Renal pelvis (tissue), 4 donors: Measurements from ENCODE around the gene POM121. TPM values are rescaled to one million over a fixed set of nuclear protein-coding genes. Genes with fewer than 3 reads are reported as not detected.
"Not testable (repeated sequence)": the region's sequence is repeated elsewhere in the genome, so short reads cannot be mapped to it uniquely, and the experiment has no call there.

ENCODE experiments used
- DNase-seq: peaks from one replicate; pipeline ENCODE4 v3.0.0-alpha.2; 2013
- polyA plus RNA-seq, 3 donors: library from polyadenylated mRNA; unstranded; fragments of 120-200 nt; gene quantifications; one replicate each; pipeline ENCODE4 v1.2.1, GENCODE V29; 2013; ENCODE audit not compliant: insufficient read length in 3 of 3

Gene POM121
- polyA plus RNA-seq, 3 donors, result 46.9 to 52.2 (median 47.6) TPM

DNA sequence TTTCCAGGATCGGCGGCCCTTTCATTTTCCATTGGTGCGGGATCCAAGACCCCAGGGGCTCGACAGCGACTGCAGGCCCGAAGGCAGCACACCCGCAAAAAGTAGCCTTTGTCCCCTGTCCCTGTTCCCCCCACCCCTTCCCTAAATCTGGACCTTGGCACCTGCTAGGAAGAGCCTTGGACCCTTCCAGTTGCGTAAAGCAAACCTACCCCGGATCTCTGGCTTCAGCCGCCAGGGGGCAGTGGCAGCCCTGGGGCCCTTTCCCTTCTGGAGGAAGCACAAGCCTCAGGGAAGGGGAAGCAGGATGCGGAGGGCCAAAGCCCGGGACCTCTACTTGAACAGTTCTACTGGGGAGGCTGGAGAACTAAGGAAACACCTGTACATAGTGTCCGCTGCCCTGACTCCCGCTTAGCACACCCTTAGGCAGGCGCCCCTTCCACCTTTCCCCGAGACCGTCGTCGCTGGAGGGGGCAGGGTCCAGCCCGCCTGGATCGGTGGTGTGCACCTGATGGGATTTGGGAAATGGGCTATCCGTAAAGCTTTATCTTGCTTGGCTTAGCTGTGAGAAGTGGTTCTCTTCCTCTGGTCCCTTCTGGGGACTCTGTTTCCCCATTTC is 21.3 kb downstream of the POM121 start:
- not testable (repeated sequence) for DNase-seq

GRCh38 chr7:72948714-72949113 is 23.8 kb downstream of the POM121 start:
- not testable (repeated sequence) for DNase-seq

DNA sequence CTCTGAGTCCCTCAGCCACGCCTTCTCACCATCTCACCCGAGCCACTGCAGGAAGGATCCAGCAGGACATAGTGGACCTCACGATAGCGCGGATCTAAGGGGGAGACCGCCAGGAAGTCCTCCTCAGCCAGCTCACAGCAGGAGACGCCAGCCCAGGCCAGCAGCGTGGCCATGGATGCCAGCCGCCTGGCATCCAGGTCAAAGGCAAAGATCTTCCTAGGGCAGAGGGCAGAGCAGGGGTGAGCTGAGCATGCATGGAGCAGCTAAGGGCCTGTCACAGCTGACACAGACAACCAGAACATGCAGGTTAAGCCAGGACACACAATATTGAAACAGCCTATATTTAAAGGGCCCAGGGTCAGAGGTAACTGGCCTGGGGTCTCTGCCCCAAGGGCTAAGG is 24.4 kb downstream of the POM121 start:
- DNase-seq, result not testable (repeated sequence)

DNA sequence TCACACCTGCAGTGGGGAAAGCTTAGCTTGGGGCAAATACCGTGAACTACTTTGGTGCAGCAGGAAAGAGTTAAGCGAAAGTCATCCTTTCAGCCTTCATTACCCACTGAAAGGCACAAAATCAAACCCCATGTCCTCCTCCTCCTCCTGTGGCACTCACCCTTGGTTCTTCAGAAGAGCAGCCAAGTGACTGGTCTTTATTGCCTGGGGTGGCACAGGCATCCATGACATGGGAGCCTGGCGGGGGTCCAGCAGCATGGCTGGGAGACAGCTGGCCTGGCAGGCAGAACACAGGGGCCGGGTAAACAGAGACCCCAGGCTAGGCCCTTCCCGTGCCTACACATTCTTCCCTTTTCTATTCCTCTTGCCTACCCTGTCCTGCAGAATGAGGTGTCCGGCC is 24.8 kb downstream of the POM121 start:
- not testable (repeated sequence) for DNase-seq

GRCh38 chr7:72950432-72950831 is 25.5 kb downstream of the POM121 start:
- not testable (repeated sequence) for DNase-seq

DNA sequence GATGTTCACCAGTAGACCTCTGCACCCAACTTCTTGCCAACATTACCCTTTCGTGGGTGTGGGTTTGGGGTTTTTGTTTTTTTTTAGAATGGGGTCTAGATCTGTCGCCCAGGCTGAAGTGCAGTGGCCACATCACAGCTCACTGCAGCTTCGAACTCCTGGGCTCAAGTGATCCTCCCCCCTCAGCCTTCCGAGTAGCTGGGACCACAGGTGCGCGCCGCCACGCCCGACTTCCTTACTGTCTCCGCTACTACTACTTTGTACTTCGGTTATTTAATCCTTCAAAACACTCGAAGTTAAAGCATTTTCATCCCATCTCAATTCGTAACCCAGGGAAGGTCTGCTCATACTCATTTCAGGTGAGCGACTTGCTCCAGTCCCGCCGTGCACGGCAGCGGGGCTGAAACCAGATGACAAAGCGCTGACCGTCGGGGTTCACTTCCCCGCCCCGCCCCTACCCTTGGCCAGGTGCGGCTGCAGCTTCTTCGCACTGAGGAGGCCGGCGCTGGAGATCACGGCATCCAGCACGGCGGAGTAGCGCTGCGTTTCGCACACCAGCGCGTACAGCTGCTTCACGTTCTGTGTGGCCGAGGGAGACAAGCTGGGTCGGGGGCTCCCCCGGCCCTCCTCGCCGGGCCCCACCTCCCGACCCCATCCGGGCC is 29.1 kb downstream of the POM121 start:
- not testable (repeated sequence) for DNase-seq

- not testable (repeated sequence) for DNase-seq
Observed at GRCh38 chr7:72954563-72955198, 29.8 kb downstream of the POM121 start.

DNA sequence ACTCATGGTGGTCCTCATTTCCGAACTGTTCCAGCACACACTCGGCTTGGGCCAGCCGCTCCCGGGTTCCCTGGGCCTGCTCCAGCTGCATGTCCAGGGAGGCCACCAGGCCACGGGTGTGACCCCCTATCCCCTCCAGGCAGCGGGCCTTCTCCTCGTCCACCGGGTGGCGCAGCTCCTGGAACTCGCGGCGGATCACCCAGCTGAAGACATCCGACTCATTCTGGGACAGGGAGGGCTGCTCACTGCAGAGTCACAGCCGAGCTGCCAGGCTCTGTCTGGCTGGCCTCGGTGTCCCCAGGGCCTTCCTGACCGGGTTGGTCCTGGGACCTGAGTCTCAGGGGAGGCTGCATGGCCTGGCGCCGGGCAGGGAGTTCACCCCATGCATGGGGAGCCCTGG is 35.1 kb downstream of the POM121 start:
- not testable (repeated sequence) for DNase-seq

- DNase-seq, result not testable (repeated sequence)
Observed at GRCh38 chr7:72960626-72961345, 35.9 kb downstream of the POM121 start.

DNA sequence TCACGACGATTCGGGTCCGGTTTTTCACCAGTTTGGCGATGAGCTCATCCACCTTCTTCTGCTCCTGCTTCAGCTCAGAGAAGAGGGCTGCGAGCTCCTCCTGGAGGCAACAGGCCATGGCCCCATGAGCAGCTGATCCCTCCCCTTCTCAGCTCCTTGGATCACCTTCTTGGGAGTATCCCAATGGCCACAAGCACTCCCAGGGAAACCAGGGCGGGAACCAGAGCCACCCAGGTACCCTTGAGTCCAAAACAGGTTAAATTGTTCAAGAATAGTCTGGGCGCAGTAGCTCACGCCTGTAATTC is 36.4 kb downstream of the POM121 start:
- DNase-seq, result not testable (repeated sequence)

DNA sequence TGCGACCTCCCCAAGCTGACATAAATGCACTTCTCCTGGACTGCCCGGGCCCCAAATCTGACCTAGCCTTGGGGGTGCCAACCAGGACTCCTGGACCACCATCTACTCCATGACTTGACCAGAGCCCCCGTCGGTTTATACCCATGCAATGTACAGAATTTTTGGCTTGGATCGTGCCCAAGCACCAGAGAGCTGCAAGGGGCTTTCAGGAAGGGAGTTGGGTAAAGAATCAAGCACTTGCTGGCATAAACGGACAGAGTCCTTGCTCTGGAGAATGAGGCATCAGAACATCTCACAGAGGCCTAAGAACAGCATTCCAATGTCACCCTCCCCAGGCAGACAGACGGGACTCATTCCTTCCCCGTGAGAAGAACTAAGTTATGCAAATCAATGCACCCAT is 38.2 kb downstream of the POM121 start:
- not testable (repeated sequence) for DNase-seq

GRCh38 chr7:72965186-72965975 is 40.5 kb downstream of the POM121 start:
- DNase-seq, result not testable (repeated sequence)

DNA sequence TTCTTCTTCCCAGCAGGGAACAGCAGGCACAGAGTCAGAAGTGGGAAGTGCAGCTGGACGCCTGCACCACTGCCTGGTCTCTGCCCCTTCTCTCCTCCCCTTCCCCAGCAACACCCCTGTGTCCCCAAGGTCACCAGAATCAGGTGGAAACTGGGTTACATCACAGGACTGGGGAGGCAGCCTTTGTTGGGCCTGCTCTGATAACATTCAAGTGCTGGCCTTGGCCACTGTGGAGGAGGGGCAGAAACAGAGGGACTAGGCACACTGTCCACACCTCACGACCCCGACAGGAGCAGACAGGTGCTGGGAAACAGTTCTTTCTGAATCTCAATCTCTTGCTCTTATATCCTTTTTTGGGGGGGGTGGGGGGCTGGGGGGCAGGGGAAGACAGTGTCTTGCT is 42.0 kb downstream of the POM121 start:
- DNase-seq, result not testable (repeated sequence)

DNA sequence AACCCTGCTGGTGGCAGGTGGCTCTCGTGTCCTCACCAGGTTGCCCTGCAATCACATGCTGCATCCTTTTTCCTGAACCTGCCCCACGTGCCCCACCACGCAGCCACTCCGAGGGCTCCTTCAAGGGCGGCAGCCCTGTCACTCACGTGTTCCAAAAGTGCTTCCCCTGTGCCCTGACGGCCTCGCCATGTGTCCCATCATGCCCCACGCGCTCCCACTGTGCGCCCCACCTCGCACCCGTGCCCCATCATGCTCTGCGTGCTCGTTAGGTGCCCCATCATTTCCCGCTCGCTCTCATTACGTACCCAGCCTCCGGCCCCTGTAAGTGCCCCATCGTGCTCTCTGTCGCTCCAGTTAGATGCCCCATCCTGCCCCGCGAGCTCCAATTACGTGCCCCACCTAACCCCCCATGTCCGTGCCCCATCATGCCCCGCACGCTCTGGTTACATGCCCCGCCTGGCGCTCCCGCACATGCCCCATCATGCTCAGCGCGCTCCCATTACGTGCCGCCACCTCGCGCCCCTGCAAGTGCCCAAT is 44.2 kb downstream of the POM121 start, which contains the start of gene TRIM74:
Gene TRIM74, minus strand, starts transcription at position 487 of the 537 bp plus-strand sequence. CDS start 3,309 bp downstream, outside the sequence.
- DNase-seq, result not testable (repeated sequence)

DNA sequence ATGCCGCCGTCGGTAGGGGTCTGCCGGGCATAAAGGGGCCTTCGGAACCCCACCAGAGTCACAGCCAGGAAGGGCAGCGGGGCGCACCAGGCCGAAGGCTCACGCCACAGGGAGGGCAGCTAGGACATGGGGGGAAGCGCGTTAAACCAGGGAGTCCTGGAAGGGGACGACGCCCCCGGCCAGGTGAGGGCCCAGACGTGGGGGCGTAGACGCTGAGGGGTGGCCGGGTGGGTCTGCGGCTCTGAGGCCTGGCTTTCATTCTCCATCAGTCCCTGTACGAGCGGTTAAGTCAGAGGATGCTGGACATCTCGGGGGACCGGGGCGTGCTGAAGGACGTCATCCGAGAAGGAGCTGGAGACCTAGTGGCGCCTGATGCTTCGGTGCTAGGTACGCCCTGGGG is 44.8 kb downstream of the POM121 start:
- not testable (repeated sequence) for DNase-seq

DNA sequence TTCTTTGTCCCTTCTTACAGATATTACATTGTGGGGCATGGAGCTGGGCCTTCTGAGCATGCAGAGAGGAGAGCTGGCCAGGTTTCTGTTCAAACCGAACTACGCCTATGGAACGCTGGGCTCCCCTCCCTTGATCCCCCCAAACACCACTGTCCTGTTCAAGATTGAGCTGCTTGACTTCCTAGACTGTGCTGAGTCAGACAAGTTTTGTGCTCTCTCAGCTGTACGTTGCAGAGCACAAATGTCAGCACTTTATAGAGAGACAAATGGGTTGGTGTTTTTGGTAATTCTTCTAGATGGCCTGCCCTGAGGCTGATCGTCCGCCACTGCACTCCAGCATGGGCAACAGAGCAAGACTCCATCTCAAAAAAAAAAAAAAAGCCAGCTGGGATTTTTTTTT is 46.6 kb downstream of the POM121 start:
- DNase-seq, result not testable (repeated sequence)

- DNase-seq, result not testable (repeated sequence)
Observed at GRCh38 chr7:72974781-72975180, 49.9 kb downstream of the POM121 start.

DNA sequence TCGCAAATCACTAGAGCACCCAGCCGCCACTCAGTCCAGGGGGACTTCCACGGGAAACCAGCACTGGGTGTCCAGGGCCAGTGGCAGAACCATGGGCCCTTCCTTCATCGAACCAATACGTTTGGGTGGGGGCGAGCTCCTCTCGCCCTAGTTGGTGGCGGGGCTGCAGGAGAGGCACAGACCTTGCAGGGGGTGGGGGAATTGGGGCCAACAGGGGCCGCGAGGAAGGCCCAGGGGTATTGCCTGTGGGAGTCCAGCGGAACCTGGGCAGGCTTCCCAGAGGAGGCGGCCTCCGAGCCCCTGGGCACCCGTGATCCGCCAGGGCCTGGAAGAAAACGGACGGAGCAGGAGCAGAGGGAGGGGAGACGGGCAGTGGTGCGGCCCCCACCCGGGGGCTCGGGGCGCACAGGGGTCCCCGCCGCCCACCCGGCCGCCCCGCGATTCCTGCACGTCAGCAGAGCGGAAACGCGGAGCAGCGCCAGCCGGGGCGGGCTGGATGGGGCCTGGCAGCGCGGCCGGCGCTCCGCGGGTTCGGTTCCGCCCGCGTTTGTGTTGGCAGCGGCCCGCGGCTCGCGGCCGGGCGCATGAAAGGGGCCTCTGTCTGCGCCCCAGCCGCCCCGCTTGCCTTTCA is 50.9 kb downstream of the POM121 start:
- DNase-seq, result not testable (repeated sequence)

- DNase-seq, result not testable (repeated sequence)
Observed at GRCh38 chr7:72976434-72976833, 51.5 kb downstream of the POM121 start.

DNA sequence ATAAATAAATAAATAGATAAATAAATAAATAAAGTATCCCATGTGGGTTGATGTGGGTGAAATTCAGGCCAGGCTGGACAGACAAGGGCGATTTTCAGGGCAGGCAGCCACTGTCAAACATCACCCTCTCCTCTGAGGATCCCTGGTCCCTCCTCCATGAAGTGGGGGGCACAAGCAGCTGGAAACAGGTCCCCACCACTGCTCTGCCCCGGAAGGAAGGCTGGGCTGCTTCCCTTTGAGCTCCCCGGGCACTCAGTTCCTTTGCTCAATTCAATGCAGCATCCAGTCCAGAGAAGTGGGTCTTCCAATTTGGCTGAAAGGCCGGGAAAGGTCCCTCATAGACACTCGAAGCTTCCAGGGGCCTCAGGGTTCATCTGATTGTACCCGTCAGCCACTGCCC is 55.5 kb downstream of the POM121 start:
- DNase-seq, result not testable (repeated sequence)

- DNase-seq, result not testable (repeated sequence)
Observed at GRCh38 chr7:72982084-72982483, 57.2 kb downstream of the POM121 start.
